HG03558 (cell line): ENCODE data around the gene GC.
"Not testable (repeated sequence)": the region's sequence is repeated elsewhere in the genome, so short reads cannot be mapped to it uniquely, and the experiment has no call there.

Source experiments
- ATAC-seq: cut with Tn5 transposase; IDR thresholded peaks from one replicate; pipeline ENCODE4 v1.9.1; 2021; ENCODE audit warnings: moderate number of reproducible peaks; ENCODE audit not compliant: unreplicated experiment; ENCODE audit errors: extremely low read depth

The GC gene

DNA sequence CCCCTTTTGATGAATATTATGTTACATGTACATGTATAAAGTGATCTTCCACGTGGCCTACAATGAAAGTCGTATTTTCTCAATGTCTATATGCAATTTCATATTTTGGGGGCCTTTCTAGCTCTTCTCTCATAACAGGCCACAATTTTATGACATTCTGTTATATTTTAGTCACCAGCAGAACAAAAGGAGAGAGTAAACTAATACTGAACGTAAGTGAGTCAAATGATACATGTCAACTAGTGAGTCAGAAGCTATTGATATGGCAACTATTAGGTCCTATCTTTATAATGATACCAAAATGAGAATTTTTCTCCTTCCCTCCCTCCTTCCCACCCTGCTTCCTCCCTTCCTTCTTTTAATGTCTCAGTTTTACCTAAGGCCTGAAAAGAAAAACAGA lies 14.4 kb downstream of the GC start:
- ATAC-seq, result no peak

DNA sequence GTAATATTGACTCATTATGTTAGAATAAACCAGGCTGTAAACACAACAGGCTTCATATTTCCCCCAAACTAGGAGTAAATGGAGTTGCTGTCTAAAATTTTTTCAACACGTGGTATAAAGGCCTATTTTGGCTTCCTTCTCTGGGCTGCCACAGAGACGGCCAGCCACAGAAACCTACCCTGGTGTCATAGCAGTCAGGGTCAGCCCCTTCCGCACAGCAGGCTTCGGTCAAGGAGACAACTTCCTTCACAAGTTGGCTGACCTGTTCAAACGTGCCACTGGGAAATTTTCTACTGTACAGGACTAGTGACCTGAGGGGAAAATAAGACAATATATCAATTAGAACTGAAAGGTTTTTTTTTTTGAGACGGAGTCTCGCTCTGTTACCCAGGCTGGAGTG lies 15.8 kb downstream of the GC start:
- ATAC-seq, result no peak

DNA sequence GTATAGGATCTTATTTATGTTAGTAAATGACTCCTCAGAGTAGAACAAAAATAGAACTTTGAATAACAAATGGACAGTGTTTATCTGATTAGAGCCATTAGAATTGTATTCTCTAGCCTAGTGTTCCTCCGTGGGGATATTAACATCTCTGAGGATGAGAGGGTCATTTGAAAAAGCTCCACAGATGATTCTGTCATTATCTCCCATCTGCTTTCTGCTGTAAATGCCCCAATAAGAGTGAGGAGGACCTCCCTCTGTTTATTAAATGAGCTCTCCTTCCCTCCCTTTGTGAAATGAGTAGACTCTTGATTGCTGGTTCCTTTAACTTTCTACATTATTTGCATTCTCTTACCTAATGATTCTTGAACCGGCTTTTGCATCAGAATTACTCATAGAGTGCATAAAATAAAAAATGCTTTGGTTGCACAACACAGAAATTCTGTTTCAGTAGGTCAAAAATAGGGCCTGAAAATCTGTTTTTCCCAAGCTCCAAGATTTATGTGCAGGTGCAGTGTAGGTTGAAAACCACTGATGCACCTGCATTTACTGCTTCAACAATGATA lies 18.0 kb downstream of the GC start:
- no peak for ATAC-seq

DNA sequence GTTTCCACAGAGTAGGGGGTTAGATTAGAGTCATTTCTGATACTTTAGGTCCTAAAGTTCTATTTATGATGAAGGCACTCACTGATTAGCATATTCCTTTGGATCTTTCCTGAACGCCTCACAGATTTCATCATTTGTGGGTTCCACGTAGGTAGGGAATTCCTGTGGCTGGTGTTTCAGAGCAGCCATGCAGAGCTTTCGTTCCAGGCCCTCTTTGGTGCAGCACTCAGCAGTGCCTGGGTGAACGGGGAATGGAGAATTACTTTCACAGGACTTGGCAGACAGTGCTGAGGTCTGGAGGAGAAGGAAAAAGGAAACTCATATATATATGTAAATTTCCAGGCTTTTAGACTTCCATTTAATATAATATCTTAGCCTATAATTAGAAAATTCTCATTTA lies 18.5 kb downstream of the GC start:
- no peak for ATAC-seq

DNA sequence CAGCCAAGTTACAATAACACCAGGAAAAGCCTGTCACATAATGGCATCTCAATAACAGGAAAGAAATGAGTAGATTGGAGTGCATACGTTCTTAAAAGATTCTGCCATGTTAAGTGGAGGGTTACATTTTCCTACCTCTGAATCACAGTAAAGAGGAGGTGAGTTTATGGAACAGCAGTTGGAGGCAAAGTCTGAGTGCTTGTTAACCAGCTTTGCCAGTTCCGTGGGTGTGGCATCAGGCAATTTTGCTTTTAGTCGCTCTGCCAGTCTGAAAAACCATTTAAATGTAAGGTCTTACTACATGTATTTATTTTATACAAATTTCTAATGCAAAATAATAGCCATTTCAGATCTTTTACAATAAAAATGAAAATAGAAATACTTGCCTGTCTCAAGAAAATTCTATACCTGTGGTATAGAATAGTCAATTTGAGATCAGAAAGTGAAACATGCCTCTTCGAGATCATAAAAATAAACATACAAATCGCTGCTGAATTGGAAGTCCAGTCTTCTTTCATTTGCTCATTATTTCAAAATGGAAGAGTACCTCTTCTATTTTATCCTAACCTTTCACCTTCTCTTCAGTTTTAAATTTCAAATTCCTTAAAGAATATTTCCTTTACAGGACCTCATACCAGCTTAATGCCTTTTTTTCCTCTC lies 31.4 kb downstream of the GC start:
- ATAC-seq, result no peak

DNA sequence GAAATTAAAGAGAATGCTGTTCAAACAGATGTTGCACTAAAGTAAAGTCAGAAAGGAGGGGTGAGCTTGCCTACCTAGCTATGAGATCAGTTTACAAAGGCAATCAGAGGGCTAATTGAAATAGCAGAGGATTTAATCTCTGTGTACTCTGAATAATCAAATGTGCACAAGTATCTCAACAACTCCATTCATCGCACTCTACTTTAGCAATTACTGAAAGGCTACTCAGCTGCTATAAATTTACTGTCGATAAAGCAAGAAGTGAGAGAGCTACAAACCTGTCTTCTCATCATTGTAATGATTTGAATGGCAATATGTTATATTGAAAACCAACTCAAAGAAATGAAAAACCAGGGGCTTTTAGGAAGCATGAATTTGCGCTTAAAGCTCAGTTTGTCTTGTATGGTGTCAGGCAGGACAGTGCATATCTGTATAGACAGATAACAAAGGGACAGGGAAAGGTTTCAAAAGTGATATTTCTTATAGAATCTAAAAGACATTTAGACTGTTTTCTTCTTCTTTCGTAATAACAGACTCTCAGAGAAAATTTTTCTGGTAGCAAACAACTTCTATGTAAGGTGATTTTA lies 34.8 kb downstream of the GC start:
- no peak for ATAC-seq

DNA sequence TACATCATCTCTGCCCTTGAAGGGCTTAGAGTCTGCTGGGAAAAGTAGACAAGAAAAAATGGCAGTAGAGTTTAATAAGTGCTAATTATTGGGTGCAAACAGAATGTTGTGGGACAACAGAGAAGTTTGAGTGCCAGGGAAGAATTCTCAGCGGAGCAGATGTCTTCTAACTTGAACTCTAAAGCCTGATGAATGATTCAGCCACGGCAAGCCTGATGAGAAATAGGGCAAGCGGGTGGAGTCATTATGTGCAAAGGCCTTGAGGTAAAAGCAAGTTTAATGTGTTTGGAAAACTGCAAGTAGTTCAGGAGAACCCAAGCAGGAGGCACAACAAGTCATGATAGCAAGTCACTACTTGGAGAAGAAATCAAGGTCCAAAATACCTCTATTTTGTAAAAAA lies 37.5 kb downstream of the GC start:
- ATAC-seq, result no peak

DNA sequence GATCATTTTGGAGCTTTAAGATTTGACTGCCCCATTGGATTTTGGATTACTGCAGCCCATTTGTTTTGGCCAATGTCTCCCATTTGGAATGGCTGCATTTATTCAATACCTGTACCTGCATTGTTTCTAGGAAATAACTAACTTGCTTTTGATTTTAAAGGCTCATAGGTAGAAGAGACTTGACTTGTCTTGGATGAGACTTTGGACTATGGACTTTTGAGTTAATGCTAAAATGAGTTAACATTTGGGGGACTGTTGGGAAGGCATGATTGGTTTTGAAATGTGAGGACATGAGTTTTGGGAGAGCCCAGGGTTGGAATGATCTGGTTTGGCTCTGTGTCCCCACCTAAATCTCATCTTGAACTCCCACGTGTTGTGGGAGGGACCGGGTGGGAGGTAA lies 45.1 kb downstream of the GC start:
- not testable (repeated sequence) for ATAC-seq

DNA sequence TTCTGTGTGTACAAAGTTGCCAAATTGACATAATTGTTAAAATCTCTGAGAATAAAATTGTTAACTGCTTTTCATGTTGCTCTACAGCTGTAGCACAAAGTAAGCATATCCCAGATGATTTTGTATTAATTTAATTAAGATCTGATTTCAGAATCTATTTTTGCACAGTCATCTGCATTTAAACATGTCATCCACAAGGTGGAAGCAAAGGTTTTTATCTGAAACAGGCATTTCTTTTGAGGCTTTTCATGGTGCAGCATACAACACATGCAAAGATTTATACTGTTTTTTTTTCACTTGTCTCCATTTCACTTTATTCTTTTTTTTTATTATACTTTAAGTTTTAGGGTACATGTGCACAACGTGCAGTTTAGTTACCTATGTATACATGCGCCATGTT lies 51.2 kb downstream of the GC start:
- no peak for ATAC-seq

DNA sequence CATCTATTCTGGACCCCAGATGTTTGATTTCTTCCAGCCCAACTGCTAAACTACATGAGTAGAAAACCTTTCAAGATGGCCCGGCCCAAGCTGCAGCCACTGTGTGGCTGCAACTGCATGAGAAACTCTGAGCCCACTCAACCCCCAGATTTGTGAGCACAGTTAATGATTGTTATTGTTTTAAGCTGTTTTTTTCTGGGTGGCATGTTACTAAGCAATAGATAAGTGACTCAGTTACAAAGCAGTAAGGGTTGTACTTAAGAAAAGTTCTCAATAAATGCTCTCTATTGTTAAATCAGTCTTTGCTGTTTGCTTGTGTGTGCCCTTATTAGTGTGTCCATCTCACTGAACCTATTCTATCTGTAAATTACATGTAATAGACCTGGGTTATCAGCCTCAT lies 51.8 kb downstream of the GC start:
- no peak for ATAC-seq

DNA sequence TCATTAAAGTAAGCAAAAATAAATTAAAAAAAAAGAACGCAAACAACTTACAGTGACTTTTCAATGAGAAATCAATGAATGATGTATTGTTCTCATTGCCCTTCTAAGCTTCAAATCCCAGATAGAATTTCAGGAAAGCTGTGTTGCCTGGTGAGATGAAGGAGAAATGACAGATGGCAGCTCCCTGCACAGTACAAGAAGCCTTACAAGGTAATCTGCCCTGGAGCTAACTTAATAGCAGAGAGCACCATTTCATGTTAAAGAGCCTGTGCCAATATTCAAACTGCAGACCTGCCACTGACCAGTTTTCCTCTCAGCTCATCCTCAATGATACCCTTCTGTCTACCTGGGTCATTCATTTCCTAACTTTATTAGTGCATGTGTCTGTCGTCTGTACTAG lies 54.0 kb downstream of the GC start:
- no peak for ATAC-seq

DNA sequence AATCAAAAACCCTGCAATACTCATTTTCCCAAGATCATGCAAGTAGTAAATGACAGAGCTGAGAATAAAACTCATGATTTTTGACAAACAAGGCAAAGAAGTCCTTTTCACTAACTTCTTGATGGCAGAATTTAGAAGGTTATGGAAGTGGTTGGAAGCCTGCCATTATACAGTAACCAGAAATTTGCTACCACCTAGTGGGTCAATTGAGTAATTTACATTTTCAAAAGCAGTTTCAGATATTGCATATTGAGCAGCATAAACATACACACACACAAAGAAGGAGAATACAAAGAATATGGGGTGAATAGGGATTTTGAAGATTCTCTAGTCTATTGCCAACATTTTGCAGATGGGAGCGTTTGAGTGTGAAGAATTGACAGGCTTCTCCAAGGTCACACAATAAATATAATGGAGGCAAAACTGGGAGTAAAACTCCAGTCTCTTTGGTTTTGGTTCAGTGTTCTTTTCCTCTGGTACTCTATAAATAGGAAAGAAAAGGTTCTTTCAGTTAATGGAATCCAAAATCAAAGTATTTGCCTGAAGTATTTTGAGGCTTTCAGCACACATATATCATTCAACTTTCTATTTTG lies 70.2 kb downstream of the GC start:
- ATAC-seq, result no peak

DNA sequence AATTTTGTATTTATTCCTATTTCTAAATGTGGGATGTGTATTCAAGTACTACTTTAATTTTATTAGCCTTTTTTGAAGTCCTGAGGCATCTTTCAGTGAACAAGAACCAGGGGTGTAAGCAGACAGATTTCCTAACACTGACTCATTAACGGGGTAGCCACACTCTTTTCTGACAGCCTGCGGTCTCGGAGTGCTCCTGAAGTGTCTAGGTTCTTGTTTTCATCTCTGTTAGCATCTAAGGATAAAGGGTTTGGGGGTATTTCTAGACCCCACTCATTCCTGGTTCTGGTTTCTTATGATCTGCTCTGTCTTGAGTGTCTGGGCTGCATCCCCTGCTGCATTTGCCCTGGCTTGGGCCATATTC lies 71.9 kb downstream of the GC start:
- no peak for ATAC-seq

DNA sequence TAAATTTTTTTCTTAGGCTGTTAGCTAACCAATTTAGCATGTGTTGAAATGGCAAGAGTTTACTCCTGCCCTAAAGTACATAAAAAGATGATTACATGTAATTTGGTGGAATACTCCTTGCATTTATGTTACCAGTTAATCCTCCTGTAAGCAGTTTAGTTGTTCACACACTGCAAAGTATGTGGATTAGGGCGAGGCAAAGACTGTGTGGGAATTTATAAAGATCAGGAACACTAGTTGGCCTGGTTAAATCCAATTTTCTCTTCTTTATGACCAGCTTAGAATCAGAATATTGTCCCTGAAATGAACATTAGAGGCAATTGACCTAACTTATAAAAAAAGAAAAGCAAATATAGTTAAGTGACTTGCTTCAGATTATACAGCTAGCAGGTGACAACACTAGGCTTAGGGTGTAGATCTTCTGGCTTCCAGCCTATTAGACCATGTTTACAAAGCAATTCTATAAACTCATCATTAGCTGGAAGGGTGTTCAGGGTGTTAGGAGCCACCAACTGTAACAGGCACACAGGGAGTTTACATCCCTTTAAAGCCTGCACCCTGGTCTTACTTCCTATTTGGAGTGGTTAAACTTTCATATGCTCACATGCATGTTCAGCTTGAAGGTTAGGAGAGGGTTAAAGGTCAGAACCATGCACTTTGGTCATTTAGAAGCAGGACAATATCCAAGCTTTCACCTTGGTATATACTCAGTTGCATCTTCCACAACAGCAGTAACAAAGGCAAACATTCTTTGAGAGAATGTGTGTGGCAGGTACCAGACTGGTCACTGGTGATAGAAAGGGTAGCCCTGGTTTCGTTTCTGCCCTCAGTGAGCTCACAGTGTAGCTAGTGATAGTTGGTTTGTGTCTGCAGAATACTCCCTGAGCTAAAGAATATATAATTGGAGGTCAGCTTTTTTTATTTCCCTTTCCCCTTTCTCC lies 72.6 kb downstream of the GC start:
- no peak for ATAC-seq

DNA sequence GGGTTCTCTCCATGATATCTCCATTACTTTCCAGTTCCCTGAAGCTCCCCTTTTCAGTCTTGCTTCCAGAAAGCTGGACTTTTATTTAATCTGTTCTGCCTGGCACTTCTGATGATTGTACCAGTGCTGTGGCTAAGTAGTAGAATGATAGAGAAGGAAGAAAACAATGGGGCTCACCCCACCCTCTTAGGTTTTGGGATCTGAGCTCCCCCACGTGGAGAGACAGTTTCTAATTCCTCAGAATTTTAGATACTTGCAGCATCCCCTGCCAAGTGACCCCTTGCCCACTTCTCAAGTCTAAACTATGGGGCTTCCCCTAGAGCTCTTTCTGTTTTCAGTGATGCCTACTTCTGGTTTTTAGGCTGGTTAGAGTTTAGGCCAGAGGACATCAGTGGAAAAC lies 73.9 kb downstream of the GC start:
- no peak for ATAC-seq

DNA sequence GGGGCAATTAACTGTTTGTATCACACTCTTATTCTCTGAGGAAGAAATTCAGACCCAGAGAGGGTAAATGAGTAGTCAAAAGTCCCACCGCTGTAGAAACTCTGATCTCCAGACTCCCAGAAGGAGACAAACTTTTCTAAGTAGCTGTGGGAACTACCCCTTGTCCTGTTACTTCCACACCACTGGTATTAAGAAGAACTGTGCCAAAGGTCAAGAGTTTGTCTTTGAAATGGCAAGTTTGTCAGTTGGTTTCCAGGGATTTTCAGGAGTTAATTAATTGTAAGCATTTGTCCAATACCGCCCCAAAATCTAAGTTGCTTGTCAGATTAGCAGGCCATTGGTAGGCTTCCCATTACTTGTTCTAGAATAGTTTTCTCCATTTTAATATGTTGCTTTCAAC lies 85.7 kb downstream of the GC start:
- ATAC-seq, result no peak

DNA sequence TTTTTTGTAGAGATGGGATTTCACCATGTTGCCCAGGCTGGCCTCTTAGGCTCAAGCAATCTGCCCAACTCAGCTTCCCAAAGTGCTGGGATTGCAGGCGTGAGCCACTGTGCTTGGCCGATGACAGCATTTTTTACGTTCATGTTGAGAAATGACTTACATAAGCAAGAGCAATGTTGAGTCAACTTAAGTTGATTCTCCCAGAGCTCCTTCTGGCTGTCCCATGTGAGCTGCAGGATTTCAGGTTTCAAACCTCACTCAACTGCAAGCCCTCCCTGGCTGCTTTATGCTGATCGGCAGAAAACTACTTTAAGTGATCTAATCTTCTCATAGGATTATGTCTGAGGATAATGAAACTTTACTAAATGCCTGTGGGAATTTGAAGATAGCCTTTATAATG lies 86.8 kb downstream of the GC start:
- no peak for ATAC-seq

DNA sequence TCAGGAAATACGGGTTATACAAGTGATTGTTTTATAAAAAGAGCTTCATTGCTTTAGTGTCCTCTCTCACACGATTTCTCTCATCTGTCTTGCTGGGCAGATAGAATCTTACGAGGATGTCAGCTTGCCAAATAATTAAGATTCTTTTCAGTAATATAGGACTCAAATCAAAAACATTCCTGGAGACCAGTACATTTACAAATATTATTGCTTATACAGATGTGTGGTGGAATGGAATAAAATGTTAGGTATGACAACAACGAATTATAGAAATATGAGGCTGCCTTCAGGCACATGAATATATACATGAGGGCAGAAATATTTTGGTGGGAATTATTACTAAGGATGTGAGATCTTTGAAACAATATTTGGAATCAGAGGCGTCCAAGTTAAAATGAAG lies 88.9 kb downstream of the GC start:
- no peak for ATAC-seq

DNA sequence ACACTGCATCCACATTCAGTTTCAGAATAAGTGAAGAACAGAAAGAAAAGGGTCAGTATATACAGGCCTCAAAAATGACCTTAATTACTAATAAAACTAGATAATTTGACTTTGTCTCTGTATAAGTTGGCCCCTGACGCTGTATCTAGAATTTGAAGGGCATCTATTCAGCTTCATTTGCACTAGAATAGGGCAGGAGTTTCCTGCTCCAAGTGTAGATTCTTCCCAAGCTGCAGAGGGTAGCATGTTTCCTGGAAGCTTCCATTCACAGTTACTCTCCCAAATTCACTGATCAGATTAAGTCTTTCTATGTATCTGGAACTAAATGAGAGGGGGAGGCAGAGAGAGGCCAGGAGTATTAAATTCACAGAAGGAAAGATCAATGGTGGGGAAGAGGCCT lies 90.9 kb downstream of the GC start:
- no peak for ATAC-seq

DNA sequence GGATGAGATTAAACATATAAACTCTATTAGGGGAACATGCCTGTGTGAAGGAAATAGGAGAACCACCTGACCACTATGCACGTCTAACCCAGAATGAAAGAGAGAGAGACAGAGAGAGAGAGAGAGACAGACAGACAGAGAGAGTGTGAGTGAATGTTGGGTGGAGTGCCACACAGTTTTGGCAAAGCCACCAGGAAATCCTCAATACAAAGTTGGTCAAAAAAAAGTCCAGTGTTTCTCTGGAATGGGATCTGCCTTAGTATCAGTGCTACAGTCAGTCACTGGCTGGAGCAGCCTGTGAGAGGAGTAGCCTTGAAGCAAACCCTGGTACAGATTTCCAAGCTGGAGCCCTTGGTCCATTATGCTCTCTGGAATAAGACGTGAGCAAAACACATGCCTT lies 91.7 kb downstream of the GC start:
- no peak for ATAC-seq
